Activated CD8-positive, alpha-beta memory T cell treated with anti-CD3 and anti-CD28 coated beads, Interleukin-2, amount 50 U/mL, for 4 hours (primary cell): Measurements from ENCODE around the gene DCAF6.
"Not testable (repeated sequence)": the region's sequence is repeated elsewhere in the genome, so short reads cannot be mapped to it uniquely, and the experiment has no call there.

Source experiments
- DNase-seq: peaks from one replicate; pipeline ENCODE4 v3.0.0-alpha.2; 2020

DCAF6 gene

DNA sequence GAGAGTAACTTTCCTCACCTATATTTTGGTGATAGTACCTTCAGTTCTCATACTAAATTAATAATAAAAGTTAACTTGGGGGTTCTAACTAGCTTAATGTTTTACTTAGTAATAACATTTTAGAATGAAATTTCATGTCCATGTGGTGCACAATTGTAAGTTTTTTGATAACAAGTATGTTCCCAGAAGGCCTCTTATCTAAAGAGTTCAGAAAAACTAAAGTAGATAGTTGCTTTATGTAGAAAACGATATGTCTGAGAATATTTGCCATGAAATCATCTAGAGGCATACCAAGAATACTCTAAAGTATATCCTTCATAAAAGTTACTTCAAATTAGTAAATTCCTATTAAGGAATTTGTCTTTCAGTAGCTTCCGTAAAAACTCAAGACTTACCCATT lies 12.4 kb upstream of the DCAF6 start:
- no peak for DNase-seq

DNA sequence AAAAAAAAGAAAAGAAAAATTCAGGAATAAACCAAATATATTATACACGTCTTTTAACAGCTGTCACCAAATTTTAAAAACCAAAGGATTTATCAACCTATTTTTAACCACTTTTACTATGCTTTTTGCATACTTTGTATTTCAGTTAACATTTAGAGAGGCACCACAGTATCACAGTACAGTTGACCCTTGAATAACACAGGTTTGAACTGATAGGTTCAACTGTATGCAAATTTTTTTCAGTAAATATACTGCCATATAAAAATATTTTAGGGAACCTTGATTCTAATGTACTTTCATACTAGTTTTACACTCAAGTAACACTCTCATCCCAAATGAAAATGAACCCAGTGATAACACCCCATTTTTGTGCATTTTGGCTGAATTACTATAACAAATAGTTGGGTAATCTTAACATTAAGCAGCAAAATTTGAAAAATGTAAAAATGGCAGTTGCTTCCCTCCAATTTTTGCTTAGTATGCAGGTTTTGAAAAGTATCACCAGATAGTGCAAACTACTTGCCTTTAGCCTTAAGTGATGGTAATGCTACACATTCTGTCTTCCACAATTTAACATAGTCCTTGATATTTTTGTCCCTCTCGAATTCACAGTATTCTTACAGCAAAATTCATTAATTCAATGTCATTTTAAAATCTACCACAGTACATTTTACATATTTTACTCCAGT lies 11.8 kb upstream of the DCAF6 start:
- DNase-seq = no peak

DNA sequence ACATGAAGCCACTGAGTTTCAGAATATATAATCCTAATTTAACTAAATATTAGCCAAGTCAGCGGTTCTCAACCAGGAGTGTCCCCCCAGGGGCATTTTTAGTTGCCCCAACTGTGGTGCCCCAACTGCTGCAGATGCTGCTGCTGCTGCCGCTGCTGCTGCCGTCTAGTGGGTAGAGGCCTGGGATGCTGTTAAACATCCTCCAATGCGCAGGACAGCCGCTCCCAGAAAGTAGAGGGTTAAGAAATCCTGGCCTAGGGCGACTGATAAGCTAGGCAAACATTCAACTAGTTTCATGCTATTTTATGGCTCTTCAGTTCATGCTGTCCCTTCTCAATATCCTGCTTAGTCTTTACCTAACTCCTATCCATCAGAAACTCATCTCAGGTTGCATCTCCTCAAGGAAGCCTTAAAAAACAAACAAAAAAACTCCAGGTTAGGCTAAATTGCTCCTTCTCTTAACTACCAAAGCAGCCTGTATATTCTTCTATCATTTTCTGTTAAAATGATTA lies 9.9 kb upstream of the DCAF6 start:
- no peak for DNase-seq

DNA sequence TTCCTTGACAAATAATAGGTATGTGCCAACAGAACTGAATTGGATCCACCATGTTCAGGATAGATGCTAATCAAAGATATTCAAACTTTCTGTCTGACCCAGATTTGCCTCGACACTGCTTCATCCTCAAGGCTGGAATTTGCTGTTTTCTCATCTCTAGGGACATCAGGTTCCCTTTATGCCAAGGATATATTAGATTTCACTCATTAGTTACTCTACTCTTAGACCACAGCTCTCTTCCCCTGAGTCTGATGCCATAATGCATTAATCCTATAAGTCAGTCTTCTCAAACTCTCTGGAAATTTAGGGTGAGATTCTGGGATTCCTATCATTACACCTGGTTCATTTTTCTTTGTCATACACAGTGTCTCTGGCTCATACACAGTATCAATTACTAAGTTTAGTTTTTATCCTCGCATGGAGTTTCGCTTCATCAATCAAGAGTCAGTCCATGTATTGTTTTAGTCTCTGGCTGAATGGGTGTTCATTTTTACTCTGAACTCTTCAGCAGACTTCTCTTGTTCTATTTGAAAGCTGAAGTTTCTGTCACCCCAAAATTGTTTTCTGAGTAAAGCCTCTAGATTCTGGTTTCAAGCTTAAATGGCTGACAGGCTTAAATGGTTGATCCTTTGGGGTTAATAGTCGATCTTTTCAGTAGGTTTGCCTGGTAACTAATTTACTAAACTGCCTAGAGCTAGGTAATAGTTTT lies 9.3 kb upstream of the DCAF6 start:
- DNase-seq = no peak

DNA sequence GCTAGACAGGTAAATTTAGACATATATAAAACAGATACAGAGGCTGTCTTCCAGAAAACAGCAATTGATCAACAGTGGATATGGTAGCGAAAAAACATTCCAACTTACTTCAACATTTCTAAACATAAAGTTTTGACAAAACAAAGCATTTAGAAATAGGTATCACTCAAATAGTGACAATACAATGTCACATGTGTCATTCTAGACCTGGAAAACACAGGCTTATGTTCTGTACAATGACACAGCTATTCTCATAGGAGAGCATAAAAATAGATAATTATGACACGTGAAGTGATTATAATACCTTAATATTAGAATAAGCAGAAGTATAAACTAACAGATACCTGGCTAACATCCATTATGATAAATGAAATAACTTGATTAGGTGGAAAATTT lies 8.0 kb upstream of the DCAF6 start:
- DNase-seq = no peak

DNA sequence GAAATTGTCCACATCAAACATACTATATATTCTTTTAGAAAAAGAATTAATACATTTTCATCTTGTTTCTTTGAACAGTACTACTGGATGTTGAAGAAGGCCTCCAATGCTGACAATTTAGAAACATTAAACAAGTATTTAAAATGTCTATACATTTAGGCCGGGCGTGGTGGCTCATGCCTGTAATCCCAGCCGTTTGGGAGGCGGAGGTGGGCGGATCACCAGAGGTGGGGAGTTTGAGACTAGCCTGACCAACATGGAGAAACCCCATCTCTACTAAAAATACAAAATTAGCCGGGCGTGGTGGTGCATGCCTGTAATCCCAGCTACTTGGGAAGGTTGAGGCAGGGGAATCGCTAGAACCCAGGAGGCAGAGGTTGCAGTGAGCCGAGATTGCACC lies 7.6 kb upstream of the DCAF6 start:
- not testable (repeated sequence) for DNase-seq

DNA sequence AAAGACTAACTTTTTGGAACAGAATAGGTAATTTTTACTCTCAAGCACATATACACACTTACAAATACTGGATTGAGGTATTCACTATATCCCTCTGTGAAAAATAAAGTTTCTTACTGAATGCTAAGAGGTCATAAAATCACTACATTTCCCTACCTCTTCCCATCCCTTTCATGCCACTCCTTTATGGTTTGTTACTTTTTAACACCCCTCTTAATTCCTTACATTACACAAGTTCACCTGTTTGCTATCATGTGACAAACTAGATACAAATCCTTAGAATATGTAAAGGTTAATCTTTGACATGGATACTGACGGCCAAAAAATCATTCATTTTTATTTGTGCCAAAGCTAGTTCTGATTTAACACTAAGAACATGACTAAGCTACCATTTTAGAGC lies 6.8 kb upstream of the DCAF6 start:
- no peak for DNase-seq

DNA sequence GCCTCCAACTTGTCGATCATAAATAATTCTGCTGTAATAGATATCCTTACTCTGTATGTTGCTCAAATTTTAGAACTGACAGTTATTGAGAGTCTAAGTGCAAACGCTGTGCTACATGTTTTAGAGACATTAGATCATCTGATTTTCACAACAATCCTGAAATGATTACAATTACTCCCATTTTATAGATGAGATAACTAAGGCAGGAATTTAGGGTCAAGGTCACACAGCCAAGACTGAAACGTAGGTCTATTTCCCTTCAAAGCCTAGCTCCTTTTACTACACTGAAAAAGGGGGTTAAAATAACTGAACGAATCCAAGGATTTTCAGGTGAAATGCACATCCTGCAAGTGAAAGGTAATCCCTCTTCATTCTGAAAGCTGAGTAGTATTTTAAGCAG lies 2.7 kb upstream of the DCAF6 start:
- no peak for DNase-seq

DNA sequence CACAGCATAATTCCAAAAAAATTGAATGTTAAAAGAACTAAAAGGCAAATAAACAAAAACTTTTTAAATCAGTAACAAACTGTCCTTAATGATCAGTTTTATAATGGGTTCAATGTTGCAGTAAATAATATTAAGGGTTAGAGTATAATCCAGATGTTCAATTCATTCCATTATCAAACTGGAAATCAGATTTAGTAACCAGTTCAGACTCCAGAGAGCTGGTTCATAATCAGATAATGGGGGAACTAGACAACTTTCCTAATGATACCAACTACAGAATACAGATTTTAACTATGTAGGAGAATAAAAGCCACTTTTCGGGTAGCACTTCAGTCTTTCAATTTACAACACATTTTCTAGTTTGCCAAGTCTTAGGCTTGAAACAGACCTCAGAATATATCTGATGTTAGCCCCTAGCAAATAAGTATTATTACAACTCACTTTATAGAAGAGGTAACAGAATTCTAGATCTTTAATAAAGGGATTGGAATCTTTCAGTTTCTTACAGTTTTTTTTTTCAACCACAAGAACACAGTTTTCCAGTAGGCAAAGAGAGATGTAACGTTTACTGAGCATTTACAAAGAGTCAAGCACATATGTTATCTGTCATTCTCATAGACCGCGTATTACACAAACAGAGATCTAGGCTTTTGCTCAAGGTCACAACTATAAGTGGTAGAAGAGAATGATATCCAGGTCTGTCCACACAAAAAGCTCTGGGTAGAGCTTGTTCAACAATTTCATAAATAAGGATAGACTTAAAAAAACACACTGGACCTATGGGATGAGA lies 1.9 kb upstream of the DCAF6 start:
- DNase-seq = no peak

DNA sequence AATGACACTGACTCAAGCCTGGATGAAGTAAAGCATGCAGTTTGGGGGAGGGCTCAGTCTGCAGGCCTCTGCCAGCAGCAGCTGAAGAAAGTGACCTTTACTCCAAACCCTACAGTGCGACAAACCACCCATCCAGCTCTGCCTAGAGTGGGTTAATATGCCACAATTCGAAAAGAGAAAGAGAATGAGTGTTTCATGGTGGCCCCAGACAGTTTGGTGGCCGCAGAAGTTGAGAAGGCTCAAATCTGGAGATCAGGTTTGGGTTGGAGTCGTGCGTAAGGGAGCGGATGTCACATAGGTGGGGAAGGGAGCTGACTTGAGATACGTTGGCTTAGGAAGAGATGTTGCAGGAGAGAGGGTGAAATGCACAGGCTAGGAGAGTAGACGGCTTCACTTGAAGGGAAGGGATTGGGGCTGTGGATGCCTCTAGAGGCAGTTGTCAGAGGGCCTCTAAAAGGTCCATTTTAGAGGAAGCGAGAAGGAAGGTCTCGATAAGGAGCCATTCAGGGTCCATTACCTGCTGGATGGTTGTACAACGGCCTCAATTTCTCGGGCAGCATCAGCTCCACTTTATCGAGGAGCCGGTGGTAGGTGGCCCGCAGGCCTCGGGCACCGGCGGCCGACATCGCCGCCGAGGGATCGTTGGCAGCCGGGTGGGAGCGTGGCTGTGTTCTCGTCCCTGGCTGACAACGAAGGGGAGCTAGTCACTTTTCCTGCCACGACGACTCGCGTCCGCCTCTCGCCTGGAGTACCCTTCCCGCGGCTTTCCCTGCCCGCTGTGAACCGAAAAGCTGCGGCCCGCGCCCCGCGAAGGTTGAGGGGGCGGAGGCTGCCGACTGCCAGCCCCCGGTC lies 1.0 kb upstream of the DCAF6 start:
- DNase-seq = peak; percentile 16

DNA sequence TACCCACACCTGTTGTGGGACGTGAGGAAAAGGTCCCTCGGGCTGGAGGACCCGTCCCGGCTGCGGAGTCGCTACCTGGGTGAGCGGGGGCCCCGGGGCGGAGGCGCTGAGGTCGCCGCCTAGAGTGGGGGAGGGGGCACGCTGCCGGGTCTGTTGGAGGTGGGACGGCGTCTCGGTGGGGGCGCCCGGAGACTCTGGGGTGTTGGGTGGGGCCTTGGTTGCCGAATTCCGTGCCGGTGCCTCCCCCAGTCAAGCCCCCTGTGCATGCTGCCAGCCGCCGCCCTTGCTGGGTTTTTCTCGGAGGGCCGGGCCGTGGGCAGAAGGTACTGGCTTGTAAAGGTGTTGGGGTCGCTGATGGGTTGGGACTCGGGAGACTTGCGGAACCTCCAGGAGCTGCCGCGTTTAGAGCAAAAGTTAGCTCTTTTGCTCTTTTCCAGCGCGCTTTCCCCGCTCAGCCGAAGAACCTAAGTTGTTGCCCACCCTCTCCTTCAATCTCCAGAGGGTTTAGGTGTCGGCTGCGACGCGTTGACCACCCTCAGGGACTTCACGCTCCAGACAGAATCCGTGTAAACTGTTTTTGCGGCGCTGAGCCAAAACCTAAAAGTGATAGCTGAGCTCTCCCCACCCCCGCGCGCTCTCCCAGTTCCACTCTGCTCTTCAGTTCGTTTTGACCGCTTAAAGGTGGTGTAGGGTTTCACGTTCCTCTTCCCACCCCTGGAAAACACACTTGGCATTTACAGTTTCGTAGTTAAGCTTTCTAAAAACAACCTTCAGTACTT lies 636 bp downstream of the DCAF6 start, which contains the start of gene MPC2:
MPC2 (minus strand) TSS at position 143 of the 779 bp plus-strand sequence. CDS start 1,231 bp downstream, outside the sequence.
- peak; percentile 74 for DNase-seq

DNA sequence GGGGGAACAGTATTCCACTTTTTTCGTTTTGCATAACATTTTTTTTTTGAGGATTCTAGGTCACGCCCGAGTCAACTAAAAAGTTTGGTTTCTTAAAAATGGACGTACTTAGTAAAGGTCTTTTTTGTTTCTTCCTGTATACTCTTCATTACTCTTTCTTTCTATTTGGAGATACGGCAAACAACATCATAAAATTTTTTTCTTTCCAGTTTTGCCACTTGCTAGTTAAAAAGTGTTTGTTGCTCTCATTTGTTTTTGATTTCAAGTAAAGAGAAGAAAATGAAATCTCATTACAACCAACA lies 1.2 kb downstream of the DCAF6 start:
- no peak for DNase-seq

DNA sequence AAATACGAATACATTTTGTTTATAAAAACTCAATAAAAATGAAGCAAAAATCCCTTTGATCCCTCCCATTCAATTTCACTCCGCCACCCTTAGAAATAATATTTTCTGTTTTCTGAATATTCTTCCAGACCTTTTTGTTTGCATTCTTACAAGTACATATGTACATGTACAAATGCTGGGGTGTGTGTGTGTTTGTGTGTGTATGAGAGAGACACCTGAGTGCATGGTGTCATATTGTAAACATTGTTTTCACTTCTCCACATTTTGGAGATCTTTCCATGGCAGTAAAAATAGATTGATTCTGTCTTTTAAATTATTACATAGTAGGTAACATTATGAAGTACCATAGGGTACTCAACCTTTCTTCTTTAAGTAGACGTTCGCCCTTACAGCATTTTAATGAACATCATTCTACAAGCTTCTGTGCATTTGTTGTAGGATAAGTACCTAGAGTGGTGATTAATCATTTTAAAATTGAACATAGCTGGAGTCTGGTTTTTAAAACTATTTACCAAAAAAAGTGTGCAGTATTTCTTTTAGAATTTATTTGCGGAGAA lies 1.7 kb downstream of the DCAF6 start:
- DNase-seq = no peak

DNA sequence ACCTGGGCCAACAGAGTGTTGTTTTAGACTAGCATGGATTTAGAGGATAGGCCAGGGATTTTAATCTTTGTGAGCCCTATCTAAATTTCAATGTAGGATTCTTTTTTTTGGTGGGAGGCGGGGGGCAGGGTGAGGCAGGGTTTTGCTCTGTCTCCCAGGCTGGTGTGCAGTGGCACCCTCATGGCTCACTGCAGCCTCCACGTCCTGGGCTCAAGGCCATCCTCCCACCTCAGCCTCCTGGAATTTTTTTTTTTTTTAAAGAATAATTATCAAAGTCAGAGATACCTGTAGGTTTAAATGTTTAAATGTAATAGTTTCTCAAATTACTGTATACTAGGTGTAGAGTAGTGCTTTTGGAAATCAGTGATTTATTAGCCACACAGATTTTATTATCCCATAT lies 3.8 kb downstream of the DCAF6 start:
- DNase-seq = no peak

DNA sequence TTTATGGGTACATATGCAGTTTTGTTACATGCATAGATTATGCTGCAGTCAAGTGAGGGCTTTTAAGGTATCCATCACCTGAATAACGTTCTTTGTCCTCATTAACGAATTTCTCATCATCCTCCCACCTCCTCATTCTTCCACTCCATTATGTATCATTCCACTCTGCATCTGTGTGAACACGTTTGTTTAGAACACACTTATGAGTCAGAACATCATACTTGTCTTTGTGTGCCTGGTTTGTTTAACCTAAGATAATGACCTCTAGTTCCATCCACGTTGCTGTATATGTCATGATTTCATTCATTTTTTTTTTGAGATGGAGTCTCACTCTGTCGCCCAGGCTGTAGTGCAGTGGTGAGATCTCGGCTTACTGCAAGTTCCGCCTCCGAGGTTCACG lies 7.1 kb downstream of the DCAF6 start:
- DNase-seq = no peak

DNA sequence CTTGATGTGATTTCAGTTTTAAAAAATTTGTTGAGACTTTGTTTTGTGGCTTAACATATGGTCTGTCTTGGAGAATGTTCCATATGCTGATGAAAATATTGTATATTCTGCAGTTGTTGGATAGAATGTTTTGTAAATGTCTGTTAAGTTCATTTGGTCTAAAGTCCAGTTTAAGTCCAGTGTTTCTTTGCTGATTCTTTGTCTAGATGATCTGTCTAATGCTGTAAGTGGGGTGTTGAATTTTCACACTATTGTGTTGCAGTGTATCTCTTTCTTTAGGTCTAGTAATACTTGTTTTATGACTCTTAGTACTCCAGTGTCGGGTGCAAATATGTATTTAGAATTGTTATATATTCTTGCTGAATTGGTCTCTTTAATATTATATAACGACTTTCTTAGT lies 11.2 kb downstream of the DCAF6 start:
- no peak for DNase-seq

DNA sequence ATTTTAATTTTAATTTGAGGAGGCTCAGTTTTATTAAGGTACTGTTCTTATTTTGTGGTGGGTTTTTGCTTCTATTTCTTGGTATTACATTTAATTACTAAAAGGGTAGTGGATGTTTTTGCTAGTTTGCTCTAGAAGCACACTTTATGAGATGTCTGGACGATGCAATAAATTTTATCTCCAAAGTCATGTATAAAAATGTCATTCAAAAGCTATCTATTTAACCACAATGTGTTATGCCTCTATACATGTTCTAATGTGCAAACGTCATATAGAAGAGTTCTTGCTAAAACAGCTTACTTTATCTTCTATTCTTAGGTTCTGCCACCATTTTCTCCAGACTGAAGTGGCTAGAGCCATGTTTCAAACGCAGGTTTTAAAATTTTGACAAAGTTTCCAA lies 13.3 kb downstream of the DCAF6 start:
- no peak for DNase-seq

DNA sequence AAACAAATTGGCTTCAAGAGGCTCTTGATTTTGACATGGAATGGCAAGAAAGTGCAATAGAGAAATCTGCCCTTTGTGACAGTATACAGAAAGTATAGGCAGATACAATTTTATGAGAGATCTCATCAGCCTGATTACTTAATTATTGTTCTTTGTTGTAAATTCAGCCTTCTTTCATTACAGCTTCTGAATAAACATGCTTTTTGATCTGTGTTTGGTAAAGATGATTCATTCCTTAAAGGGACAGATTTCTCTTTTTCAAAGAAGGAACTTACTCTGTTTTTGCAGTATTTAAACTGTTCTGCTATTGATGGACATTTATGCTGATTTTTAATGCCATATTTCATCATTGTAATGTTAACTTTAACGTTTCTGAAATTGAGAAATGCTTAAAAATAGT lies 14.1 kb downstream of the DCAF6 start:
- DNase-seq = no peak

DNA sequence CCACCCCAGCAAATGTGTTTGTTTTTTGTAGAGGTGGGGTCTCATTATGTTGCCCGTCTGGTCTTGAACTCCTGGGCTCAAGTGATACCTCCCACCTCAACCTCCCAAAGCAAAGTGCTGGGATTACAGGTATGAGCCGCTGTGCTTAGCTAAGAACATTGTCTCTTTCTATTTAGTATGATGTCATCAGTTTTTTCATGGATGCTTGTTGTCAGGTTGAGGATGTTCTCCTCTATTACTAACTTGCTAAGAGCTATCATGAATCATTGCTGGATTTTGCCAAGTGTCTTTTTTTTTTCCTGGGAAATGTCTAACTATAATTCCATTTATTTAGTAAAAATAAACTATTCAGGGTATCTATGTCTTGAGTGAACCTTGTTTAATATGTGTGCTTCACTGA lies 19.4 kb downstream of the DCAF6 start:
- no peak for DNase-seq

DNA sequence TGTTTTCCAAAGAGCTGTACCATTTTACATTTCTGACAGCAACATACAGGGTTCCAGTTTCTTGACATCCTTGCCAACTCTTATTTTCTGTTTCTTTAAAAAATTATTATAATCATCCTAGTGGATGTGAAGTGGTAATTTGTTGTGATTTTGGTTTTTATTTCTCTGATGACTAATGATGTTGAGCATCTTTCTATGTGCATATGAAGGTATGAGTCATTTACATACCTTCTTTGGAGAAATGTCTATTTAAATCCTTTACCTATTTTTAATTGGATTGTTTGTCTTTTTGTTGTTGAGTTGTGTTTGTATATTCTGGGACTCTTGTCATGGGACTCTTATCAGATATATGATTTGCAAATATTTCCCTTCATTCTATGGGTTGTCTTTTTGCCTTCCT lies 21.2 kb downstream of the DCAF6 start:
- DNase-seq = no peak

DNA sequence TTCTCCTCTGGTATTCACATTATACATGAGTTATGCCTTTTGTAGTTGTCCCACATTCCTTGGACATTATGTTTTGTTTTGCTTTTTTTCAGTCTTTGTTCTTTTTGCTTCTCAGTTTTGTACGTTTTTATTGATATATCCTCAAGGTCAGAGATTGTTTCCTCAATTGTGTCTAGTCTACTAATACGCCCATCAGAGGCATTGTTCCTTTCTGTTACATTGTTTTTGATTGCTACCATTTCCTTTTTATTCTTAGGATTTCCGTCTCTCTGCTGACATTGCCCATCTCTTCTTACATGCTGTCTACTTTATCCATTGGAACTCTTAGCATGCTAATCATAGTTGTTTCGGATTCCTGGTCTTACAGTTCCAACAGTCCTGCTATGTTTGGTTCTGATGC lies 28.2 kb downstream of the DCAF6 start:
- DNase-seq = no peak

DNA sequence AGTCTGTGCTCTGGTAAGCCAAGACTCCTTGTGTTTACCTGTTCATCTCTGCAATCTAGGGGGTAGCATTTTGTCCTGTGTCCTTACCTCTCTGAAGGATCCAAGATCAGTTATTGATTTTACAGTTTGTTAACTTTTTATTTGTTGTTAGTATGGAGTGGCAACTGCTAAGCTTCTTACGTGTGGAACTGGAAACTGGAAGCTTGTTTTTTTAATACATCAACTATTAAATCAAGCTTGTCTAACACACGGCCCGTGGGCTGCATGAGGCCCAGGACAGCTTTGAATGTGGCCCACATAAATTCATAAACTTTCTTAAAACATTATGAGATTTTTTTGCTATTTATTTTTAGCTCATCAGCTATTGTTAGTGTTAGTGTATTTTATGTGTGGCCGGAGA lies 29.6 kb downstream of the DCAF6 start:
- no peak for DNase-seq
